Caco-2 (cell line): ENCODE measurements around the gene TUBB2B. TPM values are rescaled to one million over a fixed set of nuclear protein-coding genes. Genes with fewer than 3 reads are reported as not detected.
"Not testable (repeated sequence)": the region's sequence is repeated elsewhere in the genome, so short reads cannot be mapped to it uniquely, and the experiment has no call there.

Experiments used
- BruUV-seq: library from RNA; stranded (reverse); fragments of 400-500 nt; replicated peaks from 2 replicates; lab custom pipeline; 2021; lab: Mats Ljungman, UMichigan
- CTCF ChIA-PET: fragments of 300-600 bp; sonication (Branson Sonifier 250); formaldehyde crosslinking; loops from one replicate; lab custom pipeline; 2022; ENCODE audit warnings: antibody characterized with exemption; lab: Charles Lee
- POLR2A ChIA-PET: fragments of 300-600 bp; sonication (Branson Sonifier 250); formaldehyde crosslinking; loops from one replicate; lab custom pipeline; 2022; ENCODE audit warnings: antibody characterized with exemption; lab: Charles Lee
- DNase-seq, 2 experiments: peaks; one replicate each; pipeline versions ENCODE4 v3.0.0 to v3.0.0-alpha.2; 2020 to 2022
- H3K27me3 ChIP-seq: replicated peaks from 2 replicates; pipeline ENCODE4 v1.6.0; 2011; ENCODE audit warnings: low read length; ENCODE audit not compliant: control insufficient read depth, insufficient read depth
- H3K36me3 ChIP-seq: 2 replicates; pipeline ENCODE4 v1.5.1; 2011; ENCODE audit warnings: low read length; ENCODE audit not compliant: control insufficient read depth, insufficient read depth
- H3K4me1 ChIP-seq: fragments of 250-450 bp; sonication (Bioruptor Pico); 2 replicates; pipeline ENCODE4 v1.5.1; 2020; ENCODE audit warnings: mild to moderate bottlenecking
- H3K4me3 ChIP-seq: 2 replicates; pipeline ENCODE4 v1.5.1; 2011; ENCODE audit warnings: low read depth, mild to moderate bottlenecking, control low read depth, low read length
- H3K9me3 ChIP-seq: fragments of 250-450 bp; sonication (Bioruptor Pico); 2 replicates; pipeline ENCODE4 v1.5.1; 2020; ENCODE audit warnings: mild to moderate bottlenecking, moderate library complexity
- H3K27ac Mint-ChIP-seq: one replicate; pipeline ENCODE4 v1.8.0; 2022; ENCODE audit warnings: mixed read lengths; ENCODE audit not compliant: unreplicated experiment
- H3K27me3 Mint-ChIP-seq: one replicate; pipeline ENCODE4 v1.8.0; 2022; ENCODE audit warnings: mixed read lengths; ENCODE audit not compliant: insufficient read depth, unreplicated experiment
- H3K36me3 Mint-ChIP-seq: one replicate; pipeline ENCODE4 v1.8.0; 2022; ENCODE audit warnings: mild to moderate bottlenecking, mixed read lengths; ENCODE audit not compliant: insufficient read depth, unreplicated experiment
- H3K4me1 Mint-ChIP-seq: one replicate; pipeline ENCODE4 v1.8.0; 2022; ENCODE audit warnings: low read depth, mixed read lengths; ENCODE audit not compliant: unreplicated experiment
- H3K4me3 Mint-ChIP-seq: one replicate; pipeline ENCODE4 v1.8.0; 2022; ENCODE audit warnings: mild to moderate bottlenecking, moderate library complexity, mixed read lengths; ENCODE audit not compliant: unreplicated experiment
- H3K9me3 Mint-ChIP-seq: one replicate; pipeline ENCODE4 v1.8.0; 2022; ENCODE audit warnings: mixed read lengths; ENCODE audit not compliant: unreplicated experiment
- CTCF ChIP-seq, 2 experiments: fragments of 200-600 bp in 1 of 2; IDR thresholded peaks; 1 replicate in 1 of 2; 2 replicates in 1 of 2; pipeline versions ENCODE4 v1.5.1 to v1.8.0; 2011 to 2022; ENCODE audit warnings: antibody characterized with exemption in 1 of 2, control low read depth in 1 of 2, inconsistent platforms in 1 of 2, low read depth in 1 of 2, low read length in 1 of 2, mild to moderate bottlenecking in 1 of 2, moderate library complexity in 1 of 2; ENCODE audit not compliant: insufficient read depth in 1 of 2, severe bottlenecking in 1 of 2, unreplicated experiment in 1 of 2
- intact Hi-C: fragments of 100-400 bp; cut with micrococcal nuclease; formaldehyde crosslinking; loops from one replicate; pipeline ENCODE4 v1.10.0; 2022; ENCODE audit not compliant: unreplicated experiment
- total RNA-seq: library from RNA; stranded (reverse); gene quantifications from 2 replicates; pipeline ENCODE4 v1.2.3, GENCODE V29; 2022

Gene TUBB2B
- total RNA-seq, 1 experiment from 2014 or later: 150 TPM

- BruUV-seq: no TSS peak
Measured at GRCh38 chr6:3244003-3244831, 16.8 kb upstream of the TUBB2B start.

GRCh38 chr6:3242768-3243167, 15.3 kb upstream of the TUBB2B start:
- Histone ChIP-seq H3K4me3 (no peak overlapping the region), H3K9me3 (no peaks in the 10 kb centered on the region), H3K27me3 (no peaks in the 10 kb centered on the region), H3K4me1 (peaks cover 16% of the 10 kb centered on the region), H3K36me3 (no peaks in the 10 kb centered on the region)
- ChIA-PET CTCF (interaction anchor here (1.2 kb wide), 1 partner anchor 9 kb away, joined by 3 read pairs; no protein-coding TSS in a partner anchor), POLR2A (no interaction called here)
- no peak overlapping the region for H3K4me3 Mint-ChIP-seq
- H3K27me3 Mint-ChIP-seq: no peaks in the 10 kb centered on the region
- H3K9me3 Mint-ChIP-seq: no peaks in the 10 kb centered on the region
- no peak overlapping the region for H3K27ac Mint-ChIP-seq
- no peaks in the 10 kb centered on the region for H3K4me1 Mint-ChIP-seq
- intact Hi-C loops: no loop called here
- no peak for DNase-seq
- peaks cover 11% of the 10 kb centered on the region for H3K36me3 Mint-ChIP-seq
- BruUV-seq: no TSS peak
- TF ChIP-seq CTCF (IDR thresholded peaks at IDR 0.05; ENCODE audit: insufficient read depth in 1 of 2, low read depth in 1 of 2, low read length in 1 of 2, severe bottlenecking in 1 of 2, unreplicated experiment in 1 of 2): no peak

More at GRCh38 chr6:3244003-3244831, 16.8 kb upstream of the TUBB2B start:
- Histone ChIP-seq H3K27me3 (no peaks in the 10 kb centered on the region), H3K4me1 (peaks cover 23% of the 10 kb centered on the region), H3K36me3 (no peaks in the 10 kb centered on the region), H3K9me3 (no peaks in the 10 kb centered on the region), H3K4me3 (no peak overlapping the region)
- Mint-ChIP-seq H3K9me3 (no peaks in the 10 kb centered on the region), H3K36me3 (peaks cover 11% of the 10 kb centered on the region), H3K4me3 (no peak overlapping the region), H3K27ac (no peak overlapping the region), H3K27me3 (no peaks in the 10 kb centered on the region), H3K4me1 (no peaks in the 10 kb centered on the region)
- no peak for TF ChIP-seq CTCF (IDR thresholded peaks at IDR 0.05; ENCODE audit: insufficient read depth in 1 of 2, low read depth in 1 of 2, low read length in 1 of 2, severe bottlenecking in 1 of 2, unreplicated experiment in 1 of 2)
- intact Hi-C loops: no loop called here
- ChIA-PET POLR2A (no interaction called here), CTCF (no interaction called here)
- DNase-seq: no peak

- H3K36me3 Mint-ChIP-seq, H3K36me3 ChIP-seq, POLR2A ChIA-PET, H3K4me1 Mint-ChIP-seq, H3K27me3 ChIP-seq, H3K9me3 ChIP-seq, intact Hi-C loops, BruUV-seq, H3K4me1 ChIP-seq, H3K9me3 Mint-ChIP-seq, H3K27me3 Mint-ChIP-seq, DNase-seq, H3K4me3 ChIP-seq, H3K4me3 Mint-ChIP-seq, H3K27ac Mint-ChIP-seq: not testable (repeated sequence)
- CTCF ChIA-PET: interaction anchor here (0.6 kb wide), 1 partner anchor 92 kb away, joined by 3 read pairs; no protein-coding TSS in a partner anchor
Measured at GRCh38 chr6:3241745-3242144, 14.3 kb upstream of the TUBB2B start.
